Adipocyte (in vitro differentiated cells): ENCODE data around the gene MCRS1.
"Not testable (repeated sequence)": the region's sequence is repeated elsewhere in the genome, so short reads cannot be mapped to it uniquely, and the experiment has no call there.

ENCODE experiments used
- DNase-seq: peaks from one replicate; pipeline ENCODE4 v3.0.0-alpha.2; 2015; ENCODE audit warnings: low read depth
- H3K27me3 ChIP-seq: replicated peaks from 2 replicates; pipeline ENCODE4 v1.7.0; 2013; ENCODE audit warnings: mild to moderate bottlenecking, low read length, moderate library complexity; ENCODE audit not compliant: control insufficient read depth, insufficient read depth
- H3K36me3 ChIP-seq: 2 replicates; pipeline ENCODE4 v1.7.0; 2013; ENCODE audit warnings: low read length, mild to moderate bottlenecking, moderate library complexity; ENCODE audit not compliant: control insufficient read depth, insufficient read depth, severe bottlenecking
- H3K4me1 ChIP-seq: 2 replicates; pipeline ENCODE4 v1.7.0; 2013; ENCODE audit warnings: mild to moderate bottlenecking, low read length, moderate library complexity; ENCODE audit not compliant: control insufficient read depth, insufficient read depth
- H3K4me3 ChIP-seq: 2 replicates; pipeline ENCODE4 v1.7.0; 2013; ENCODE audit warnings: mild to moderate bottlenecking, low read length, moderate library complexity
- H3K9ac ChIP-seq: 2 replicates; pipeline ENCODE4 v1.7.0; 2013; ENCODE audit warnings: mild to moderate bottlenecking, low read length, moderate library complexity
- H3K9me3 ChIP-seq: 2 replicates; pipeline ENCODE4 v1.7.0; 2013; ENCODE audit warnings: mild to moderate bottlenecking, low read length, moderate library complexity; ENCODE audit not compliant: control insufficient read depth

The MCRS1 gene

GRCh38 chr12:49537752-49538509 lies 30.0 kb downstream of the MCRS1 start:
- Histone ChIP-seq H3K9me3 (no peaks in the 10 kb centered on the region), H3K4me3 (peak overlapping the region; percentile 68), H3K27me3 (peaks cover 48% of the 10 kb centered on the region), H3K36me3 (no peaks in the 10 kb centered on the region), H3K9ac (no peak overlapping the region), H3K4me1 (peaks cover 9% of the 10 kb centered on the region)
- DNase-seq: peak; percentile 46

- Histone ChIP-seq H3K9ac (no peak overlapping the region), H3K4me3 (peak overlapping the region; percentile 68), H3K9me3 (no peaks in the 10 kb centered on the region), H3K4me1 (peaks cover 9% of the 10 kb centered on the region), H3K27me3 (peaks cover 42% of the 10 kb centered on the region), H3K36me3 (no peaks in the 10 kb centered on the region)
- peak; percentile 25 for DNase-seq
Measured at GRCh38 chr12:49537231-49537751, 30.7 kb downstream of the MCRS1 start.

DNA sequence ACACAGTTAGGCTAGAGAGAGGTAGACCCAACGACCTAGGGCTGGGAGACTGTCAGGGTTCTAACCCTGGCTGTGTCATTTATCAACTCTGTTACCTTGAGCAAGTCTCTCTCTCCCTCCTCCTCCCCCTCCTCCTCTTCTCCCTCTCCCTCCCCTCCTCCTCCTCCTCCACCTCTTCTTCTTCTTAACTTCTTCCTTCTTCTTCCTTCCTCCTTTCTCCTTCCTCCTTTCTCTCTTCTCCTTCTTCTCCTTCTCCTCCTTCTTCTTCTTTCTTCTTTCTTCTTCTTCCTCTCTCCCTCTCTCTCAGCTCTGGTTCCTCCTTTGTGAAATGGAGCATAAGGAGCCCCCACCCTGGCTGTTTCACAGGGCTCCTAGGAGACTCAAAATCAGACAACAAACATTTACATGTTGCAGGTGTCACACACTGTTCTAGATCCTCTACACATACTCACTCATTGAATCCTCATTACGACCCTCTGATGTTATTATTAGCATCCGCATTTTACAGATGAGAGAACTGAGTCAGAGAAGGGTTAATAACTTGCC lies 31.3 kb downstream of the MCRS1 start:
- Histone ChIP-seq H3K4me1 (peaks cover 9% of the 10 kb centered on the region), H3K4me3 (no peak overlapping the region), H3K27me3 (peaks cover 41% of the 10 kb centered on the region), H3K9ac (no peak overlapping the region), H3K36me3 (no peaks in the 10 kb centered on the region), H3K9me3 (no peaks in the 10 kb centered on the region)
- no peak for DNase-seq

DNA sequence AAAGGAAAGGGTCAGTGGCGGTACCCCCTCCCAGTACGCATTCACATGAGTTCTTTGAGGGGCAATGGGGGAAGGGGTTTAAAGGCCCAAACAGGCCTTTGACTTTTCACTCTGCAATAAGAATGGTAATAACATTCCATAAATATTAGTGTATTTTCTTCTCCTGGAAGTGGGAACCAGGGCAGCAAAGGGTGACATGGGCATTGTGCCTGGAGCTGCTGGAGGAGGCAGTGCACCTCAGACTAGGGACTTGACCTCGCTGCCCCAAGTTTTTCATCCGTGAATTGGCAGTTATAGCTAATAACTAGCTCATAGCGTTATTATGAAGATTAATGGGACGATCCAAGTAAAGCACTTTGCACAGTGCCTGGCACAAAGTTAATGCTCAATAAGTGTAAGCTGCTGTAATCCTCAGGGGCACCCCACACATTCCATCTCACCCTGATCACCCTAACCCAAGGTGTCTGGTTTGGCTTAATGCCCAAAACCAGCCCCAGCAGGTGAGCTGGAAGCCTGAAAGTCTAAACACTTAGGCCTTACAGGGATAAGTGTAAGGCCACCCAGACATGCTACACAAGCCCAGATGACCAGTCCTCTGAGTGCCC lies 31.9 kb downstream of the MCRS1 start:
- no peaks in the 10 kb centered on the region for H3K9me3 ChIP-seq
- H3K4me1 ChIP-seq: peaks cover 9% of the 10 kb centered on the region
- no peaks in the 10 kb centered on the region for H3K36me3 ChIP-seq
- H3K27me3 ChIP-seq: peaks cover 36% of the 10 kb centered on the region
- no peak for DNase-seq
- H3K4me3 ChIP-seq: no peak overlapping the region
- no peak overlapping the region for H3K9ac ChIP-seq

- no peak for DNase-seq
- Histone ChIP-seq H3K4me3 (no peak overlapping the region), H3K4me1 (peaks cover 9% of the 10 kb centered on the region), H3K27me3 (peaks cover 25% of the 10 kb centered on the region), H3K9ac (no peak overlapping the region), H3K9me3 (no peaks in the 10 kb centered on the region), H3K36me3 (no peaks in the 10 kb centered on the region)
Measured at GRCh38 chr12:49534731-49535278, 33.1 kb downstream of the MCRS1 start.

DNA sequence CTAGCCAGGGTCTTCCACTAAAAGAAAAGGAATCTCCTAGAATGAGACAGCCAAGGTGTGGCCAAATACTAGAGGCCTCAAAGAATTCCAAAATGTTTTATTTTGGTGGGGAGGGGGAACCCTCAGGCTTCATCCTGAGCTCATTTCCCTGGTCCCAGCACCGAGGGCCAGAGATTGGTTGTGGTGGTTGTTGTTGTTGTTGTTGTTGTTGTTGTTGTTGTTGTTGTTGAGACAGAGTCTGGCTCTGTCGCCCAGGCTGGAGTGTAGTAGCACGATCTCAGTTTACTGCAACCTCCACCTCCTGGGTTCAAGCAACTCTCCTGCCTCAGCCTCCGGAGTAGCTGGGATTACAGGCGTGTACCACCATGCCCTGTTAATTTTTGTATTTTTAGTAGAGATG lies 33.8 kb downstream of the MCRS1 start:
- not testable (repeated sequence) for H3K4me1 ChIP-seq, H3K9me3 ChIP-seq, DNase-seq, H3K4me3 ChIP-seq, H3K36me3 ChIP-seq, H3K9ac ChIP-seq
- H3K27me3 ChIP-seq: peaks cover 19% of the 10 kb centered on the region

DNA sequence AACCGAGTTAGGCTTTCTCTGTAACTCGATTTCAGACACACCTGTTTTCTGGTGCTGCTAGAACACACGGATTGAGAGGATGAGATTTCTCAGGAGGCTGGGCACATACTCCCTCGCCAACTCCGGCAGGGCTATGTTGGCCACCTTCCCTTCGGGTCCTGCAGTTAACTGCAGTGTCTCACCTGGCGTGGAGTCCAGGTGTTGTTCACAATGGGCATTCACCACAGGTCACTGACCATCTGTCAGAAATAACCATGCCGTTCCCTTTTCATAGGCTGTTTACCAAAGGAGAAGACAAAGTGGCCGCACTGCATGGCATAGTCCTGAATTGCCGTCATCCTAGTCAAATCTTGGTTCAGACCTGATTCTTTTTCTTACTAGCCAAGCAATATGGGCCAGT lies 34.6 kb downstream of the MCRS1 start:
- Histone ChIP-seq H3K9me3 (no peaks in the 10 kb centered on the region), H3K27me3 (peaks cover 19% of the 10 kb centered on the region), H3K4me1 (peaks cover 9% of the 10 kb centered on the region), H3K4me3 (no peak overlapping the region), H3K9ac (no peak overlapping the region), H3K36me3 (no peaks in the 10 kb centered on the region)
- no peak for DNase-seq

- no peaks in the 10 kb centered on the region for H3K9me3 ChIP-seq
- no peak overlapping the region for H3K4me3 ChIP-seq
- no peak for DNase-seq
- peaks cover 4% of the 10 kb centered on the region for H3K36me3 ChIP-seq
- H3K27me3 ChIP-seq: peaks cover 5% of the 10 kb centered on the region
- no peaks in the 10 kb centered on the region for H3K4me1 ChIP-seq
- no peak overlapping the region for H3K9ac ChIP-seq
Measured at GRCh38 chr12:49531745-49532144, 36.2 kb downstream of the MCRS1 start.

GRCh38 chr12:49529414-49529813 lies 38.5 kb downstream of the MCRS1 start:
- H3K4me3 ChIP-seq: no peak overlapping the region
- H3K9ac ChIP-seq: no peak overlapping the region
- no peaks in the 10 kb centered on the region for H3K9me3 ChIP-seq
- no peaks in the 10 kb centered on the region for H3K27me3 ChIP-seq
- DNase-seq: no peak
- H3K4me1 ChIP-seq: no peaks in the 10 kb centered on the region
- peaks cover 26% of the 10 kb centered on the region for H3K36me3 ChIP-seq

- no peak overlapping the region for H3K4me3 ChIP-seq
- H3K4me1 ChIP-seq: no peaks in the 10 kb centered on the region
- H3K9ac ChIP-seq: no peak overlapping the region
- H3K9me3 ChIP-seq: no peaks in the 10 kb centered on the region
- DNase-seq: no peak
- no peaks in the 10 kb centered on the region for H3K27me3 ChIP-seq
- H3K36me3 ChIP-seq: peaks cover 35% of the 10 kb centered on the region
Measured at GRCh38 chr12:49527361-49528130, 40.4 kb downstream of the MCRS1 start.

DNA sequence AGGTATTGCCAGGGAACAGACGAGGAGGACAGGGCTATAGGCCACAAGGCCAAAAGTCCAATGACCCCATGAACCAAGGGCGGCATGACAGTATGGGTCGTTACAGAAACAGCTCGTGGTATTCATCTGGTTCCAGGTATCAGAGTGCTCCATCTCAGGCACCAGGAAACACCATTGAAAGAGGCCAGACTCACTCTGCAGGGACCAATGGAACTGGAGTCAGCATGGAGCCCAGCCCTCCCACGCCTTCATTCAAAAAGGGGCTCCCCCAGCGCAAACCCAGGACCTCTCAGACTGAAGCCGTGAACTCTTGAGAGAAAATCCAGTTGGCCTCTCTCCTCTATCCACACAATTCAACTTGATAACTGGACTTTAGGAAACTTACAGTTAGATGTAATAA lies 42.0 kb downstream of the MCRS1 start:
- H3K9me3 ChIP-seq: no peaks in the 10 kb centered on the region
- no peak overlapping the region for H3K9ac ChIP-seq
- no peak overlapping the region for H3K4me3 ChIP-seq
- H3K27me3 ChIP-seq: no peaks in the 10 kb centered on the region
- no peak for DNase-seq
- peaks cover 42% of the 10 kb centered on the region for H3K36me3 ChIP-seq
- no peaks in the 10 kb centered on the region for H3K4me1 ChIP-seq
